D721Med (cell line): ENCODE data around the gene DUS1L.

Experiments
- DNase-seq: peaks from one replicate; pipeline ENCODE4 v3.0.0; 2011; ENCODE audit warnings: low spot score; ENCODE audit not compliant: insufficient read length
- FAIRE-seq: peaks from 2 replicates; lab custom pipeline; 2011; peaks lifted over from hg19 to GRCh38; lab: Jason Lieb, UNC
- TF ChIP-seq, protein P1 (sequence below): IDR thresholded peaks from 2 replicates; pipeline ENCODE4 v1.5.1; 2012; ENCODE audit warnings: mild to moderate bottlenecking, control low read depth; ENCODE audit not compliant: insufficient read depth; ENCODE audit errors: missing control alignments

Gene DUS1L

DNA sequence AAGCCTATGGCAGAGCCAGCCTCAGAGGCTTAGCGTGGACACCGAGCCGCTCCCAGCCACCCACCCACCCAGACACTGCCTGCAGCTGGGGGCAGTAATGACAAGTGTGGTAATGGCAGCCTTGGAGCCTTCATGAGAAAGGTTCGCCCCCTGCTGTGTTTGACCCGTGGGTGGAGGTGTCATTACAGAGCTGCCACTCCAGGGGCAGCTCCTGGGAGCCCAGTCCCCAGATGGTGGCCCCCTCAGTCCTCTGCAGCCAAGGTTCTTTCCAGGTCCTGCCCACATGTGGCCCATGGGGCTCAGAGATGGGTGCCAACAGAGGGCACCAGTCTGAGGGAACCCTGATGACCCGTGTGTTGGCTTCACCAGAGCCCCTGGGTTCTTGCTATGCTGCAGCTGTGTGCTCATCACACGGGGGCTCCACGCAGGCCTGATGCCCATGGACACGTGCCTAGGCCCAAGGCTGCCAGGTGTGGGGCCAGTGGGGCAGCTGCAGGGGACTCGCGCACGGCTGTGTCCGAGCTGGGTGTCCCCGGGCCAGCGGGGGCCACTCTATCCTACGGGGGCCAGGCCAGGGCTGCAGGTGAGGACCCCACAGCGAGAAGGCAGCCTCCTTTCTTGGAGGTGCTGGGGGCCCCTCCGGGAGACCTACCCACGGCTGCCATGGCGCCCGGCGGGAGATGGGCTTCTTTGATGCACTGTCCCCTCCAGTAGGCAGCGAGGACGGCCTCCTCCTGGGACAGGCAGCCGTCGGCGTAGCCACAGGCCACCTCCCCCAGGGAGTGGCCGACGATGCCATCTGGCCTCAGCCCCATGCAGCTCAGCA is 24.3 kb upstream of the DUS1L start:
- DNase-seq, result no peak
- no peak for FAIRE-seq
- TF ChIP-seq, protein P1, sequence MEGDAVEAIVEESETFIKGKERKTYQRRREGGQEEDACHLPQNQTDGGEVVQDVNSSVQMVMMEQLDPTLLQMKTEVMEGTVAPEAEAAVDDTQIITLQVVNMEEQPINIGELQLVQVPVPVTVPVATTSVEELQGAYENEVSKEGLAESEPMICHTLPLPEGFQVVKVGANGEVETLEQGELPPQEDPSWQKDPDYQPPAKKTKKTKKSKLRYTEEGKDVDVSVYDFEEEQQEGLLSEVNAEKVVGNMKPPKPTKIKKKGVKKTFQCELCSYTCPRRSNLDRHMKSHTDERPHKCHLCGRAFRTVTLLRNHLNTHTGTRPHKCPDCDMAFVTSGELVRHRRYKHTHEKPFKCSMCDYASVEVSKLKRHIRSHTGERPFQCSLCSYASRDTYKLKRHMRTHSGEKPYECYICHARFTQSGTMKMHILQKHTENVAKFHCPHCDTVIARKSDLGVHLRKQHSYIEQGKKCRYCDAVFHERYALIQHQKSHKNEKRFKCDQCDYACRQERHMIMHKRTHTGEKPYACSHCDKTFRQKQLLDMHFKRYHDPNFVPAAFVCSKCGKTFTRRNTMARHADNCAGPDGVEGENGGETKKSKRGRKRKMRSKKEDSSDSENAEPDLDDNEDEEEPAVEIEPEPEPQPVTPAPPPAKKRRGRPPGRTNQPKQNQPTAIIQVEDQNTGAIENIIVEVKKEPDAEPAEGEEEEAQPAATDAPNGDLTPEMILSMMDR, result no peak

- FAIRE-seq (no peak), DNase-seq (no peak)
- TF ChIP-seq, protein P1, result no peak
Observed at GRCh38 chr17:82088838-82089722, 23.5 kb upstream of the DUS1L start.

DNA sequence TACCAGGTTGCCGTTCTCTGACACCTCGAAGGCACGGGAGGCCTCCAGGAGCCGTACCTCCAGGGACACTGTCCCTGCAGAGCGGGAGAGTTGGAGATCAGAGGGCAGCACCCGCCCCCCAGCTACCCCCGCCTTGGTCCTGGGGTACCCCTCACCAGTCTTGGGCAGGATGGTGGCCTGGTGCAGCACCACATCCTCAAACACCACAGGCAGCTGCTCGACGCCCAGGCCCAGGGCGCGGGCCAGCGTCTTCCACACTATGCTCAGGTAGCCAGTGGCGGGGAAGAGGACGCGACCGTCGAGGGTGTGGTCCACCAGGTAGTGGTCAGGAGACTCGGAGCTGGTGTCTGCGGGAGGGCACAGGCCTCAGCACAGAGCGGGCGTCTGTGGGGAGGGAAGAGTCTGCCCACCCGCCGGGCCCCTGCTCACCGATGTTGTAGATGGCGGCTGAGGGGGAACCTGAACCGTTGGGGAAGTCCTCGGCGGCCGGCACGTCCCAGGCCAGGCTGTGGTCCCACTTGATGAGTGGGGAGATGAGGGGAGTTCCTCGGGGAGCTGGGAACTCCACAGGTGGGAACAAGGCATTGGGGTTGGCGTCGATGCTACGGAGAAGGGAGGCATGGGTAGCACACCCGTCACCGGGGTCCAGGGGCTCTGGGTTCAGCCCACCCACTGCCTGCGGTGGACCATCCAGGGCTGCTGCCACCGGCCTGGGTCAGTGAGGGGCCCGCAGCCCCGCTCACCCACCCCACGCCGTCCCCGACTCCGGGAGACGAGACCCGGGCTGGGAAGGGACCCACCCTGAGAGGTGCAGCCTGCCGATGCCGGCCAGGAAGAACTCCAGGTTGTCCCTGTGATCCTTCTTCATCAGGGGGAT is 22.6 kb upstream of the DUS1L start:
- FAIRE-seq, result no peak
- TF ChIP-seq, protein P1, result no peak
- no peak for DNase-seq

DNA sequence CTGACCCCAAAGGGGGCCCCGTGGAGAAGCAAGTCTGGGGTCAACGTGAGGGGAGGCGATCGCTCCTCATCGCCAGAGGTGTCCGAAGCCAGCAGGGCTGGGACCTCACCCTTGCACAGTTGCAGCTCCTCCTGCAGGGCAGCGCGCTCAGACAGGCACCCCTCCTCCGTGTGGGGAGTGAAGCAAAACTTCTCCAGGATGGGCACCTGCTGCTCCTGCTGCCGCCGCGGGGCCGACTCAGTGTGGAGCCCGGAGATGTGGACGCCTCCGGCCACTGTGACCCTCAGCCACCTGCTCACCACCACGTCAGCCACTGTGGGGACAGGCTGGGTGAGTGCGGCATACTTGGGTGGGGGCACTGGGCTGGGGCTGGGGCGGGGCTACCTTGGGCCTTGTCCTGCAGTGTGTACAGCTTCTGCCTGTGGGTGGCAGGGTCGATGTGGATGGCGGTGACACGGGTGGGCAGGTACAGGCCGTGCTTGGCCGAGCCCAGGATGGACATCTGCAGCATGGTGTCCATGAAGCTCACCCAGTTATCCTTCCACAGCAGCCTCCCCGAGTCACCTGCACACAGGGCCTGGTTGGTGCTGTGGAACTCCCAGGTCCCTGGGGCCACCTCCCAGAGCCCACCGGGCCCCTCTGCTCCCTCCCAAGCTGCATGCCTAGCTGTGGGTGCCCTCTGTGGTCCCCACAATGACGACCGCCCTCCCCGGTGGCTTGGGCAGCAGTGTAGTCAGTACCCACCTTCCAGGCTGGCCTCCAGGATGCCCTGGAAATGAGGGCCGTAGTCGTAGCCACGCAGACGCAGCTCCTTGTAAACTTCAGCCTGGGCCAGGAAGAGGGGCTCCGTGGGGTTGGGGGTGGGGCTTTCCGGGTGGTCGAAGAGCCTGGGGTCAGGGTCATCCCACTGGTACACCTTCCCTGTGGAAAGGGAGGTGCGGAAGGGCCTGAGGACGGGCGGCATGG is 21.6 kb upstream of the DUS1L start:
- DNase-seq (no peak), FAIRE-seq (no peak)
- TF ChIP-seq, protein P1, result no peak

- TF ChIP-seq, protein P1, result no peak
- no peak for DNase-seq
- FAIRE-seq, result no peak
Observed at GRCh38 chr17:82085931-82086764, 20.5 kb upstream of the DUS1L start.
